Amniotic stem cell (primary cell): Measurements from ENCODE around the gene SFPQ.
"Not testable (repeated sequence)": the region's sequence is repeated elsewhere in the genome, so short reads cannot be mapped to it uniquely, and the experiment has no call there.

Experiments used
- DNase-seq: peaks from one replicate; lab custom pipeline; 2025; lab: John Stamatoyannopoulos, UW

SFPQ gene

GRCh38 chr1:35192853-35193664 lies at the start of gene SFPQ:
Gene SFPQ (minus strand): TSS chr1:35193145. CDS start chr1:35193049, 96 bp downstream.
- DNase-seq = peak; percentile 94

GRCh38 chr1:35236772-35237171 lies 43.8 kb upstream of the SFPQ start:
- not testable (repeated sequence) for DNase-seq

GRCh38 chr1:35231287-35231686 lies 38.3 kb upstream of the SFPQ start:
- DNase-seq = no peak

GRCh38 chr1:35229587-35230360 lies 36.8 kb upstream of the SFPQ start:
- DNase-seq = no peak

- DNase-seq = no peak
Observed at GRCh38 chr1:35226546-35226945, 33.6 kb upstream of the SFPQ start.

GRCh38 chr1:35223084-35223630 lies 30.2 kb upstream of the SFPQ start:
- no peak for DNase-seq

GRCh38 chr1:35222322-35223083 lies 29.6 kb upstream of the SFPQ start:
- DNase-seq = peak; percentile 34

GRCh38 chr1:35220976-35221375 lies 28.0 kb upstream of the SFPQ start:
- DNase-seq = no peak

GRCh38 chr1:35215346-35215745 lies 22.4 kb upstream of the SFPQ start:
- no peak for DNase-seq

GRCh38 chr1:35211120-35211414 lies 18.1 kb upstream of the SFPQ start:
- no peak for DNase-seq

GRCh38 chr1:35210321-35211119 lies 17.6 kb upstream of the SFPQ start:
- DNase-seq = no peak

- DNase-seq = no peak
Observed at GRCh38 chr1:35203295-35203694, 10.3 kb upstream of the SFPQ start.

- peak; percentile 75 for DNase-seq
Observed at GRCh38 chr1:35202048-35202719, 9.2 kb upstream of the SFPQ start.

- no peak for DNase-seq
Observed at GRCh38 chr1:35201631-35202030, 8.7 kb upstream of the SFPQ start.

- peak; percentile 62 for DNase-seq
Observed at GRCh38 chr1:35192056-35192852, 691 bp downstream of the SFPQ start.

GRCh38 chr1:35191429-35192055 lies 1.4 kb downstream of the SFPQ start:
- DNase-seq = no peak

- no peak for DNase-seq
Observed at GRCh38 chr1:35190784-35191183, 2.2 kb downstream of the SFPQ start.

GRCh38 chr1:35188578-35189392 lies 4.2 kb downstream of the SFPQ start:
- DNase-seq = no peak
